NB4 (cell line): ENCODE data around the gene GK.

ENCODE experiments used
- MAX ChIP-seq: IDR thresholded peaks from 2 replicates; pipeline ENCODE4 v1.6.1; 2011; ENCODE audit warnings: low read depth, low read length
- TF ChIP-seq, protein P1 (sequence below): IDR thresholded peaks from one replicate; pipeline ENCODE4 v1.5.1; 2012; ENCODE audit warnings: low read depth, low read length

DNA sequence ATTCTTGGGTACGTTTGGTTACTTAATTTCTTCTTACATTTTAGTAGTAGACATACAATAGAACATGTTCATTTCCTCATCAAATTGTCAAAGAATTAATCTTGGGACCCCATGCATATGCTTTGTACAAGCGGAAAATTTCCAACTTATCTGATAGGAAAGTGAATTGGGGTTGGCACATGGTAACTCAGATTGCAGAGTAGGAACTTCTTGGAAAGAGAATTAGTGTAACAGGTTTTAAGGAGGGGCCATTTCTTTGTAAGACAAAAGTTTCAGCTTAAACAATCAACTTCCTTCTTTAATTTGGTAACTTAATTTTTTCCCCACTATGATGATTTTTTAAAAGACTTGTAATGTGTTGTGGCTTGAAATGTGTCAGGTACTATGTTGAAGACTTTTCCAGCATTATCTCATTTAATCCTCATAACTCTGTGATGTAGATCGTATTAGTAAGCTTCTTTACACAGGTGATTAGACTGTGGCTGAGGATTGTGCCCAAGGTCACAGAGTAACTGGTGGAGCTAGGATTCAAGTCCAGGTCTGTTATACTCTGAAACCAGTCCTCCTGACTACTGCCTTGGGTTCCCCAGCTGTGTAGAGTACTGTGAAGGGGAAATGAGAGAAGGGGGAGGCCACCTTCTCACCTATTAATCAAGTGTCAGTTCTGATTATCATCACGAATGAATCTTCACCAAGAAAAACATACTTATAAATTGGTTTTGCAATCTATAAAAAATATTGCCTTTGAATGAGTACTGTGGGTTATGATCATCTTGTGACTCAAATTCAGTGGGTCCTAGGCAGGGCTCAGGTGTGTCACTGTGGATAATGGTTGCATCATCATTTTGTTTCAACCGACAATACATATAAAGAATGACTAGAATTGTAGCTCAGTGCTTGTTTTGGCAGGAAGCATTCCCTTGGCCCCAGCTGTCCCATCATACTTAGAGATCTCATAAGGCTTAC, 4.3 kb downstream of the GK start:
- TF ChIP-seq, protein P1, sequence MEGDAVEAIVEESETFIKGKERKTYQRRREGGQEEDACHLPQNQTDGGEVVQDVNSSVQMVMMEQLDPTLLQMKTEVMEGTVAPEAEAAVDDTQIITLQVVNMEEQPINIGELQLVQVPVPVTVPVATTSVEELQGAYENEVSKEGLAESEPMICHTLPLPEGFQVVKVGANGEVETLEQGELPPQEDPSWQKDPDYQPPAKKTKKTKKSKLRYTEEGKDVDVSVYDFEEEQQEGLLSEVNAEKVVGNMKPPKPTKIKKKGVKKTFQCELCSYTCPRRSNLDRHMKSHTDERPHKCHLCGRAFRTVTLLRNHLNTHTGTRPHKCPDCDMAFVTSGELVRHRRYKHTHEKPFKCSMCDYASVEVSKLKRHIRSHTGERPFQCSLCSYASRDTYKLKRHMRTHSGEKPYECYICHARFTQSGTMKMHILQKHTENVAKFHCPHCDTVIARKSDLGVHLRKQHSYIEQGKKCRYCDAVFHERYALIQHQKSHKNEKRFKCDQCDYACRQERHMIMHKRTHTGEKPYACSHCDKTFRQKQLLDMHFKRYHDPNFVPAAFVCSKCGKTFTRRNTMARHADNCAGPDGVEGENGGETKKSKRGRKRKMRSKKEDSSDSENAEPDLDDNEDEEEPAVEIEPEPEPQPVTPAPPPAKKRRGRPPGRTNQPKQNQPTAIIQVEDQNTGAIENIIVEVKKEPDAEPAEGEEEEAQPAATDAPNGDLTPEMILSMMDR = no peak
- no peak for TF ChIP-seq MAX
